ENCODE data around the gene ALK.

Gene ALK

DNA sequence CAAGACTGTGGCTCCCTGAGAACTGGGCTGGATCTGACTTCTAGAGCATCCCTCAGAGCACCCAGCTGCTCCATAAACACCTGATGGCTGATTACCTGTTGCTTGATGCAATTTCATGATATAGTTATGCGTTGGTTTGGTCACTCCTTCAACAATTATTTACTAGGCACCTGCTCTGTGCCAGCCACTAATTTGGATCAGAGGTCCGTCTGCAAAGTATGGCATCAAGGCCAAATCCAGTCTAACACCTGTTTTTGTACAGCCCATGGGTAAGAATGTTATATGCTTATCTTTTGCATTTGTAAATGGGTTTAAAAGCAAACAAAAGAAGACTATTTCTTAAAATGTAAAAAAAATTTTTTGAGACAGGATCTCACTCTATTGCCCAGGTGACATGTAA is 348.2 kb downstream of the ALK start:
- DNase-seq, result no peak

DNA sequence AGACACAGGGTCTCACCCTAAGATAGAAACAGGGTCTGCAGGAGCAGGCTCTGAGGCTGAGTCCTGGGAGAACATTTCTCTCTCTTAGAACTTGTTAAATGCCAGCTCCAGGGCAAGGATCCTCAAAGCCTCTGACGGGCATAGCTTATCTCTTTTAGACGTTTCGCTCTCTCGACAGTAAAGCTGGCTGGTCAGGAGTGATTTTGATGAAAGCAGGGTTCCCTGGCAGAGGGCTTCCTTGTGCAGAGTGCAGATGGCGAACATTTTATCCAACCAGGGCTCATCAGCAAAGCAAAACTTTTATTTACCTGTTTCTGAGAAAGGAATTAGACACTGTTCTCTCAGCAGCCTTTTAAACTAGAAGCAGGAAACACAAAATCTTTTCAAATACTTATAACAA is 350.8 kb downstream of the ALK start:
- no peak for DNase-seq

- DNase-seq, result no peak
Measured at GRCh38 chr2:29567906-29568520, 353.4 kb downstream of the ALK start.

GRCh38 chr2:29563697-29564096 is 357.7 kb downstream of the ALK start:
- DNase-seq, result no peak

GRCh38 chr2:29562896-29563295 is 358.5 kb downstream of the ALK start:
- peak; percentile 33 for DNase-seq

GRCh38 chr2:29562319-29562718 is 359.1 kb downstream of the ALK start:
- no peak for DNase-seq

GRCh38 chr2:29561628-29562027 is 359.8 kb downstream of the ALK start:
- no peak for DNase-seq

GRCh38 chr2:29561181-29561580 is 360.2 kb downstream of the ALK start:
- no peak for DNase-seq

DNA sequence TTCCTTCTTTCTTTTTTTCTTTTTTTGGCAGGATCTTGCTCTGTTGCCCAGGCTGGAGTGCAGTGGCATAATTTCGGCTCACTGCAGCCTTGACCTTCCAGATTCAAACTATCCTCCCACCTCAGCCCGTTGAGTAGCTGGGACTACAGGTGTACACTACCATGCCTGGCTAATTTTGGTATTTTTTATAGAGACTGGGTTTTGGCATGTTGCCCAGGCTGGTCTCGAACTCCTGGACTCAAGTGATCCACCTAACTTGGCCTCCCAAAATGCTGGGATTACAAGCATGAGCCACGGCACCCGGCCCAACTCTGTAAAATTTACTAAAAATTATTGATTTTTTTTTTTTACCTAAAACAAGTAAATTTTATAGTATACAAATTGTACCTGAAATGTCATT is 360.8 kb downstream of the ALK start:
- DNase-seq, result no peak

DNA sequence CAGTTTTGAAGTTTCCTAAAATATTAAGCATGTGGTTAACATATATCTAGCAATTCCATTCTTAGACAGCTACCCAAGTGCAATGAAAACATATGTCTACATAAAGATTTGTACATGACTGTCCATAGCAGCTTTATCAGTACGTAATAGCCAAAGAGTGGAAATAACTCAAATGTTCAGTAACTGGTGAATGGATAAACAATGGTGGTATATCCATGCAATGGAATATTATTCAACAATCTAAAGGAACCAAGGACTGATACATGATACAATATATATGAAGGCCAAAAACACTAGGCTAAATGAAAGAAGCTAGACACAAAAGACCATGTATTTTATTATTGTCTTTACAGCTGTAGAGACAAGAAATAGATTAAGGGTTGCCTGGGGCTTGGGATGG is 361.4 kb downstream of the ALK start:
- no peak for DNase-seq

- DNase-seq, result no peak
Measured at GRCh38 chr2:29559578-29559977, 361.8 kb downstream of the ALK start.

DNA sequence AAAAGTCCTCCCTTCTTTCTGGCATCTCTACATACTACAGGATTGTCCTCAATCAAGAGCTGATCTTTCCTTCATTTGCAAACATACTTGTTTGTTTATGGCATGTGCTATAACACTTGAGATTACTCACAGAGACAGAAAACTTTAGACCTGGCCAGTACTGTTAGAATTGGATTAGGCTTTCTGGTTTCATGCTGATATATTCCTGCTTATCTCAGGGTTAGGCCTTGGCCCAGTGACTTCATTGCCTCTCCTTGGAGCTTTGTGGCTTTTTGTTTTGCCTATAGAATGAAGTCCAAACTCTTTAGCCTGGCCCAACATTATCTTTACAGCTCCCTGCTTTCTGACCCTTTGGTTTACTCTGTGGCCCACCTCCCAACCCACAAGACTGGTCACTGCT is 363.3 kb downstream of the ALK start:
- DNase-seq, result no peak

- no peak for DNase-seq
Measured at GRCh38 chr2:29557268-29557667, 364.1 kb downstream of the ALK start.

GRCh38 chr2:29549069-29549380 is 372.4 kb downstream of the ALK start:
- no peak for DNase-seq

DNA sequence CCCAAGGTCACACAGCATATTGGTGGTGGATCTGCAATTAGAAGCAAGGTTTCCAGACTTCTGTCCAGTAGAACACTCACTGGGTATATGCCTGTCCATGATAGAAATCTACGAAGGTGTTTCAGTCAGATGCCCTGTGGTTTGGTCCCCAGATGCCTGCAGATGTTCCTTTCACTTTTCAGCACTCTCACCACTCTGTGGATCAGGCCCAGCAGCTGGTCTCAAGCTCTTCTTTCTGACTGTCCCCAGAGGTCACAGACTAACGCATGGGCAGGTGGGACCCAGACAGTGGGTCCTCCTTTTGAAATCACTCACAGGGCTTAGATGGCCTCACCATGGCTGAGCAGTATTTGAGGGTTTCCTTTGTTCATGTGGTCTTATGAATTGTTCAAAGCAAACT is 376.5 kb downstream of the ALK start:
- no peak for DNase-seq

DNA sequence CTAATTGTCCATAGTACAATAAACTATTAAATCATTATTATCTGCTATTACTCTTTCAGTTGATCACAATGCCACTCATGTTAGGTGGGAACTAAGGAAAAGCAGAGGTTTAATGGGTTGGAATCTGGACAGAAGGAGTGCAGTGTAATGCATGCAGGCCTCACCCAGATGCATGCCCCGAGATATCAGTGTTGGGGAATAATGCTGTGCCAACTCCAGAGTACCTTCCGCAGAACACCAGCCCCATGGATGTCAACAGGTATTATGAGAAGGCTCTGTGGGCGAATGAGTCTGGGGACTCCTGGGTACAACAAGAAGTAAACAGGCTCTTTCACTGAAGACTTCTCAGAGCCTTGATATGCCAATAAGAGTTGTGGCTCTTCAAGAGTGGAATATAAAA is 377.4 kb downstream of the ALK start:
- DNase-seq, result no peak

- DNase-seq, result no peak
Measured at GRCh38 chr2:29535188-29535587, 386.2 kb downstream of the ALK start.

GRCh38 chr2:29532436-29532835 is 388.9 kb downstream of the ALK start:
- DNase-seq, result no peak

- DNase-seq, result no peak
Measured at GRCh38 chr2:29531626-29532025, 389.8 kb downstream of the ALK start.

GRCh38 chr2:29530281-29530680 is 391.1 kb downstream of the ALK start:
- DNase-seq, result no peak

DNA sequence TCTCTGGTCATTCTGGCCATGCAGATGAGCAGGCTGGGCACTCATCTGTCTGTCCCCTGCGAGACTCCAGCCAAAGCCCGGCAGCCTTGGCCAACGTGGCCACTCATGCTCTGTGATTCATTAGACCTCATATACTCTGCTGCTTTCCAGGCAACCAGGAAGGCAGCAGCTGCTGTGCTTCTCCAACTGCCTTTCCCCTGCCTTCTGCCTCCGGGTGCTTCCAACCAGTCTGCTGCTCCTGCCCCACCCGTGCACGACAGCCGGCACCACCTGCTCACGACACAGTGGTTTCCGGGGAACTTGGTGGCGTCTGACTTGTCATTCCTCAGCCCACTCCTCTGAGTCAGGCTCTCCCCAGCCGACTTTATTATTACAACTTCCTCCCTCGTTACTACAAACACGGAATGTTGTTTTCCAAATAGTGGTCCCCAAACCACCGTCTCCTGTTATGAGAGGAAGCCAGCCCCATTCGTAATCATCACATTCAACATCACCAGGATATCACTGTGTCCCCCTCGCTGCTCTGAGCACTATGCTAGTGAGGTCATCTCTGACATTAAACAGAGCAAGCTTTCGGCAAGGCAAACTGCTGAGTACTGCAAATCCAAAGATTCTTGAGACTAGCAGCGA is 392.4 kb downstream of the ALK start:
- DNase-seq, result peak; percentile 12

DNA sequence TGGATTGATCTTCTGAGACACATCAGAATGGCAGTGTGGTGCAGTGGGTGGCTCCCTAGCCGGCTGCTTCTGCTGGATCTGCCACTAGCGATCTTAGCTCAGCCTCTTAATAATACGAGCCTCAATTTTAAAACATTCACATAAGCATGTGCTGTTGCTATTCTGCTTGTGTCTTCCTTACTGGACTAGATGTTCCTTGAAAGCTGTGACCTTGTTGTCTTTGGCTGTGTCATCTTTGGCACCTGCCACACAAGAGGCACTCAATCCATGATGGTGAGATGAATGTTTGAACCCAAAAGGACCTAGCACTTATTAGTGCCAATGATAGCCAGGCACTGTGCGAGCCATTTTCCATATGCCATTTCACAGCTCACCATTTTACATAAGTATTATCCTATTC is 393.0 kb downstream of the ALK start:
- no peak for DNase-seq

GRCh38 chr2:29527947-29528346 is 393.4 kb downstream of the ALK start:
- DNase-seq, result no peak

DNA sequence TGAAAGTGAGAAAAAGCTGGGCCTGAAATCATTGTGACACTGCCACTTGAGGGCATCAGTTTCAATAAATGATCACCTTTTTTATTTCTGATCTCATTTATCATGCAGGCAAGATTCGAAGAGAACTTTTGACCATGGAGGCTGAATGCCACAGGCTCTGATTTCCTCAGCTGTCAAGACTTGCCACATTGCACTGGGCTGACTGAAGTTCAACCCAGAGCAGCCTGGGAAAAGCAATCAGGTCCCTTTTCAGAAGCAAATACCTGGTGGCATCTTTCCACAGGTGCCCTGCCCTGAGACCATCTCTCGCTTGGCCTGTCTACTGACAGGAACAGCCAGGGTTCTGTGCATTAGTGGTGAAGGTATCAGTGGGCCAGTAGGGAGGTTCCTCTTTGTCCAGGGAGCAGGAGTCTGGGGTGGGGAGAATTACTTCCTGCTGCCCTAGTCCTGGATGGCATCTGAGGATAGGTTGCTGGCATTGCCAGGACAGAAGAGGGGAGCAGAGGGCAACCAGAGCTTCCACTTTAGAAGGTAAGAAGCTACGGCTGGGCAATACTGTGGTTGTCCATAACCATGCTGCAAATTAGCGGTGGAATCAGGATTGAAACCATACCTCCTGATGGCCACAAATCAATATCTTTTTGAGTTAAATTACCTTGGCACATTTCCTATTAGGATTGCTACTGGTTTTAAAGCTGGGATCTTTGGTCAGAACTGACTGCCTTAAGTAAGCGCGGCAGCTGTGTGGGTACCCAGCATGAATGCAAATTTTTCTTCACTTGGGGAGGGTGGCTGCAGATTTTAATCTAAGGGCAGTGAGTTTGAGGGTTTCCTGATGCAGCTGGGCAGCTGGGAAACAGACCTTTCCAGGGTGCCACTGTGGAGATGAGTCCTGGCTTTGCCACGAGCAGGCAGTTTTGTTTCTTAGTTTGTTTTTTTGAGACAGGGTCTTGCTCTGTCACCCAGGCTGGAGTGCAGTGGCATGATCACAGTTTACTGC is 394.5 kb downstream of the ALK start:
- DNase-seq, result no peak
